WTC11 (cell line): Measurements from ENCODE around the gene USP16. TPM values are rescaled to one million over a fixed set of nuclear protein-coding genes. Genes with fewer than 3 reads are reported as not detected.
A peak's percentile ranks its signal among the peaks of the same experiment; 100 is the strongest.

ENCODE experiments used
- ATF1 ChIP-seq: sonication (generic); formaldehyde crosslinking; IDR thresholded peaks from 2 replicates; pipeline ENCODE4 v1.8.1; 2023; ENCODE audit warnings: mild to moderate bottlenecking, moderate library complexity, missing genetic modification reagents
- CBFB ChIP-seq: sonication (generic); formaldehyde crosslinking; IDR thresholded peaks from 2 replicates; pipeline ENCODE4 v1.8.1; 2022; ENCODE audit warnings: mild to moderate bottlenecking, low read depth, missing genetic modification reagents
- ELF4 ChIP-seq: sonication (generic); formaldehyde crosslinking; IDR thresholded peaks from 2 replicates; pipeline ENCODE4 v1.8.1; 2022; ENCODE audit warnings: low read depth, mild to moderate bottlenecking, moderate library complexity, missing genetic modification reagents
- FOXJ3 ChIP-seq: sonication (generic); formaldehyde crosslinking; IDR thresholded peaks from 2 replicates; pipeline ENCODE4 v1.9.0; 2021; ENCODE audit warnings: missing genetic modification reagents, mild to moderate bottlenecking, borderline replicate concordance
- FOXK1 ChIP-seq: sonication (generic); formaldehyde crosslinking; IDR thresholded peaks from 2 replicates; pipeline ENCODE4 v1.8.0; 2022; ENCODE audit warnings: mild to moderate bottlenecking, moderate library complexity, missing genetic modification reagents
- MXD4 ChIP-seq: fragments of 250-450 bp; sonication (Bioruptor Pico); IDR thresholded peaks from 2 replicates; pipeline ENCODE4 v1.8.0; 2021; ENCODE audit warnings: mild to moderate bottlenecking, moderate library complexity, borderline replicate concordance
- NFATC4 ChIP-seq: fragments of 250-450 bp; sonication (Bioruptor Pico); IDR thresholded peaks from 2 replicates; pipeline ENCODE4 v1.9.0; 2021; ENCODE audit warnings: mild to moderate bottlenecking
- NR1H2 ChIP-seq: sonication (generic); formaldehyde crosslinking; IDR thresholded peaks from 2 replicates; pipeline ENCODE4 v1.9.0; 2021; ENCODE audit warnings: mild to moderate bottlenecking, moderate library complexity, missing genetic modification reagents
- OVOL2 ChIP-seq: fragments of 250-450 bp; sonication (Bioruptor Pico); IDR thresholded peaks from 2 replicates; pipeline ENCODE4 v1.9.0; 2021; ENCODE audit warnings: mild to moderate bottlenecking, borderline replicate concordance
- RELA ChIP-seq: sonication (generic); formaldehyde crosslinking; IDR thresholded peaks from 2 replicates; pipeline ENCODE4 v1.8.1; 2022; ENCODE audit warnings: missing genetic modification reagents, mild to moderate bottlenecking, borderline replicate concordance
- RORB ChIP-seq: fragments of 250-450 bp; sonication (Bioruptor Pico); IDR thresholded peaks from 2 replicates; pipeline ENCODE4 v1.9.0; 2021; ENCODE audit warnings: mild to moderate bottlenecking
- SOX15 ChIP-seq: fragments of 250-450 bp; sonication (Bioruptor Pico); IDR thresholded peaks from 2 replicates; pipeline ENCODE4 v1.9.0; 2021; ENCODE audit warnings: mild to moderate bottlenecking
- TCF7 ChIP-seq: sonication (generic); formaldehyde crosslinking; IDR thresholded peaks from 2 replicates; pipeline ENCODE4 v1.8.0; 2022; ENCODE audit warnings: mild to moderate bottlenecking, low read depth, missing genetic modification reagents, moderate library complexity
- ZBTB21 ChIP-seq: sonication (generic); formaldehyde crosslinking; IDR thresholded peaks from 2 replicates; pipeline ENCODE4 v1.8.1; 2023; ENCODE audit warnings: mild to moderate bottlenecking, missing genetic modification reagents, borderline replicate concordance
- ZNF219 ChIP-seq: sonication (generic); formaldehyde crosslinking; IDR thresholded peaks from 2 replicates; pipeline ENCODE4 v1.8.0; 2023; ENCODE audit warnings: missing genetic modification reagents, mild to moderate bottlenecking, borderline replicate concordance
- ZNF232 ChIP-seq: sonication (generic); formaldehyde crosslinking; IDR thresholded peaks from 2 replicates; pipeline ENCODE4 v1.8.0; 2022; ENCODE audit warnings: mild to moderate bottlenecking, missing genetic modification reagents
- ZNF423 ChIP-seq: fragments of 250-450 bp; sonication (Bioruptor Pico); IDR thresholded peaks from 2 replicates; pipeline ENCODE4 v2.1.2; 2022; ENCODE audit warnings: mild to moderate bottlenecking, moderate library complexity
- ZNF671 ChIP-seq: fragments of 250-450 bp; sonication (Bioruptor Pico); IDR thresholded peaks from 2 replicates; pipeline ENCODE4 v1.8.0; 2021; ENCODE audit warnings: mild to moderate bottlenecking
- total RNA-seq: library from RNA; stranded (reverse); gene quantifications from 3 replicates; pipeline ENCODE4 v1.2.3, GENCODE V29; 2021
- TF ChIP-seq, protein P1 (sequence below): sonication (generic); formaldehyde crosslinking; IDR thresholded peaks from 2 replicates; pipeline ENCODE4 v1.8.1; 2022; ENCODE audit warnings: mild to moderate bottlenecking, moderate library complexity, missing genetic modification reagents
- TF ChIP-seq, protein P2 (sequence below): fragments of 250-450 bp; sonication (Bioruptor Pico); IDR thresholded peaks from 2 replicates; pipeline ENCODE4 v1.9.0; 2021; ENCODE audit warnings: mild to moderate bottlenecking
- TF ChIP-seq, protein P3 (sequence below): sonication (generic); formaldehyde crosslinking; IDR thresholded peaks from 2 replicates; pipeline ENCODE4 v1.8.1; 2022; ENCODE audit warnings: low read depth, mild to moderate bottlenecking, moderate library complexity, missing genetic modification reagents, borderline replicate concordance
- TF ChIP-seq, protein P4 (sequence below): sonication (generic); formaldehyde crosslinking; IDR thresholded peaks from 2 replicates; pipeline ENCODE4 v1.8.1; 2022; ENCODE audit warnings: mild to moderate bottlenecking, missing genetic modification reagents, moderate library complexity, borderline replicate concordance
- TF ChIP-seq, protein P5 (sequence below): sonication (generic); formaldehyde crosslinking; IDR thresholded peaks from 2 replicates; pipeline ENCODE4 v1.8.1; 2022; ENCODE audit warnings: missing genetic modification reagents, borderline replicate concordance
- TF ChIP-seq, protein P6 (sequence below): fragments of 250-450 bp; sonication (Bioruptor Pico); IDR thresholded peaks from 2 replicates; pipeline ENCODE4 v1.9.0; 2021; ENCODE audit warnings: mild to moderate bottlenecking, borderline replicate concordance
- TF ChIP-seq, protein P7 (sequence below): sonication (generic); formaldehyde crosslinking; conservative IDR thresholded peaks from 2 replicates; pipeline ENCODE4 v1.8.1; 2022; ENCODE audit warnings: mild to moderate bottlenecking, missing genetic modification reagents
- TF ChIP-seq, protein P8 (sequence below): sonication (generic); formaldehyde crosslinking; IDR thresholded peaks from 2 replicates; pipeline ENCODE4 v1.8.1; 2023; ENCODE audit warnings: mild to moderate bottlenecking, moderate library complexity, missing genetic modification reagents
- TF ChIP-seq, protein P9 (sequence below): sonication (generic); formaldehyde crosslinking; IDR thresholded peaks from 2 replicates; pipeline ENCODE4 v1.8.0; 2023; ENCODE audit warnings: missing genetic modification reagents

USP16 gene
- total RNA-seq, 1 experiment from 2014 or later: 20.8 TPM

DNA sequence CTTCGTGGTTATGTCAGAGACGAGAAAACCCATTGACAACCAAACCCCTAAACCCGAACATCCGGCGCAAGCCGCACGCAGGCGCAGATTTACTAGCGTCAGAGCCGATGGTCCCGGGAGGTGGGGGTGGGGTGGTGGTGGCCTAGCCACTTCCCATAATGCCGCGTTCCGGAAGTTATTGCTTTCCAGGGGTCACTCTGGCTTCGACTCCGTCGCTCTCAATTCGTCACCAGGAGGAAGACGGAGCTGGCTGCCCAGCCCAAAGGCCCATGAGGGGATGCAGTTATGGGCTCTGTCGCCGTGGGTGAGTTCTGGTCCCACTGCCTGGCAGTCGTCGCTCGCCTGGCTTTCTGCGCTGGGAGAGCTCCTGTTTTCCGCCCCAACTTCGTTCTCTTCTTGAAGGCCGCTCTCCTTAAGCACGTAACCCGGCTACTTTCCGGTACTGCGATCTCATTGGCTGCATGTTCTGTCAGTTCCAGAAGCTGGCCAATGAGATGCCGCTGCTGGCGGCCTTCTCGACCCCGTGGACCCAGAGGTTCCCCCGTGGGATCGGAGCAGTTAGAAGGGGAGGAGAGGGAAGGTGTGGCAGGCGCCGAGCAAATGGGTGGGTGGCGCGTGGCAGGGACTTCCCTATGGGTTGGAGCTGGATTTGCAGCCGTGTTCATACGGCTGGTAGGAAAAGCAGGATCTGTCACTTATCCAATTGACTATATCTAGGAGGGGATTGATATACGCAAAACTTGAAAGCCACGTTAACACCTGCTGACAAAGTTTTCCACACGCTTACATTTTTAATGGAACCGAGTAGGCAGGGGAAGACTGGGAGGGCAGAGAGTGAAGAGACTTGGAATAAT is at the start of gene USP16 (continued):
- TF ChIP-seq, protein P1, sequence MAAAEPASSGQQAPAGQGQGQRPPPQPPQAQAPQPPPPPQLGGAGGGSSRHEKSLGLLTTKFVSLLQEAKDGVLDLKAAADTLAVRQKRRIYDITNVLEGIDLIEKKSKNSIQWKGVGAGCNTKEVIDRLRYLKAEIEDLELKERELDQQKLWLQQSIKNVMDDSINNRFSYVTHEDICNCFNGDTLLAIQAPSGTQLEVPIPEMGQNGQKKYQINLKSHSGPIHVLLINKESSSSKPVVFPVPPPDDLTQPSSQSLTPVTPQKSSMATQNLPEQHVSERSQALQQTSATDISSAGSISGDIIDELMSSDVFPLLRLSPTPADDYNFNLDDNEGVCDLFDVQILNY (CRISPR knock-in tag): no peak
- TF ChIP-seq, protein P2, sequence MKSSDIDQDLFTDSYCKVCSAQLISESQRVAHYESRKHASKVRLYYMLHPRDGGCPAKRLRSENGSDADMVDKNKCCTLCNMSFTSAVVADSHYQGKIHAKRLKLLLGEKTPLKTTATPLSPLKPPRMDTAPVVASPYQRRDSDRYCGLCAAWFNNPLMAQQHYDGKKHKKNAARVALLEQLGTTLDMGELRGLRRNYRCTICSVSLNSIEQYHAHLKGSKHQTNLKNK: no peak
- TF ChIP-seq NFATC4 (CRISPR knock-in tag) (no peak), MXD4 (CRISPR knock-in tag) (no peak), OVOL2 (CRISPR knock-in tag) (no peak), CBFB (no peak), SOX15 (no peak), ZNF423 (no peak), RELA (CRISPR knock-in tag) (no peak), ZNF671 (CRISPR knock-in tag) (no peak), TCF7 (no peak), ZNF232 (CRISPR knock-in tag) (no peak), ELF4 (CRISPR knock-in tag) (no peak), ATF1 (CRISPR knock-in tag) (no peak), FOXK1 (CRISPR knock-in tag) (peak; percentile 78; the same call in 1 of the 2 replicates), ZNF219 (CRISPR knock-in tag) (no peak), NR1H2 (CRISPR knock-in tag) (no peak), RORB (CRISPR knock-in tag) (no peak), ZBTB21 (CRISPR knock-in tag) (no peak), FOXJ3 (CRISPR knock-in tag) (no peak)
- TF ChIP-seq, protein P3, sequence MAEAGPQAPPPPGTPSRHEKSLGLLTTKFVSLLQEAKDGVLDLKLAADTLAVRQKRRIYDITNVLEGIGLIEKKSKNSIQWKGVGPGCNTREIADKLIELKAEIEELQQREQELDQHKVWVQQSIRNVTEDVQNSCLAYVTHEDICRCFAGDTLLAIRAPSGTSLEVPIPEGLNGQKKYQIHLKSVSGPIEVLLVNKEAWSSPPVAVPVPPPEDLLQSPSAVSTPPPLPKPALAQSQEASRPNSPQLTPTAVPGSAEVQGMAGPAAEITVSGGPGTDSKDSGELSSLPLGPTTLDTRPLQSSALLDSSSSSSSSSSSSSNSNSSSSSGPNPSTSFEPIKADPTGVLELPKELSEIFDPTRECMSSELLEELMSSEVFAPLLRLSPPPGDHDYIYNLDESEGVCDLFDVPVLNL (CRISPR knock-in tag): no peak
- TF ChIP-seq, protein P4, sequence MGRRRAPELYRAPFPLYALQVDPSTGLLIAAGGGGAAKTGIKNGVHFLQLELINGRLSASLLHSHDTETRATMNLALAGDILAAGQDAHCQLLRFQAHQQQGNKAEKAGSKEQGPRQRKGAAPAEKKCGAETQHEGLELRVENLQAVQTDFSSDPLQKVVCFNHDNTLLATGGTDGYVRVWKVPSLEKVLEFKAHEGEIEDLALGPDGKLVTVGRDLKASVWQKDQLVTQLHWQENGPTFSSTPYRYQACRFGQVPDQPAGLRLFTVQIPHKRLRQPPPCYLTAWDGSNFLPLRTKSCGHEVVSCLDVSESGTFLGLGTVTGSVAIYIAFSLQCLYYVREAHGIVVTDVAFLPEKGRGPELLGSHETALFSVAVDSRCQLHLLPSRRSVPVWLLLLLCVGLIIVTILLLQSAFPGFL (CRISPR knock-in tag): no peak
- TF ChIP-seq, protein P5, sequence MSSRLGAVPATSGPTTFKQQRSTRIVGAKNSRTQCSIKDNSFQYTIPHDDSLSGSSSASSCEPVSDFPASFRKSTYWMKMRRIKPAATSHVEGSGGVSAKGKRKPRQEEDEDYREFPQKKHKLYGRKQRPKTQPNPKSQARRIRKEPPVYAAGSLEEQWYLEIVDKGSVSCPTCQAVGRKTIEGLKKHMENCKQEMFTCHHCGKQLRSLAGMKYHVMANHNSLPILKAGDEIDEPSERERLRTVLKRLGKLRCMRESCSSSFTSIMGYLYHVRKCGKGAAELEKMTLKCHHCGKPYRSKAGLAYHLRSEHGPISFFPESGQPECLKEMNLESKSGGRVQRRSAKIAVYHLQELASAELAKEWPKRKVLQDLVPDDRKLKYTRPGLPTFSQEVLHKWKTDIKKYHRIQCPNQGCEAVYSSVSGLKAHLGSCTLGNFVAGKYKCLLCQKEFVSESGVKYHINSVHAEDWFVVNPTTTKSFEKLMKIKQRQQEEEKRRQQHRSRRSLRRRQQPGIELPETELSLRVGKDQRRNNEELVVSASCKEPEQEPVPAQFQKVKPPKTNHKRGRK (CRISPR knock-in tag): no peak
- TF ChIP-seq, protein P6, sequence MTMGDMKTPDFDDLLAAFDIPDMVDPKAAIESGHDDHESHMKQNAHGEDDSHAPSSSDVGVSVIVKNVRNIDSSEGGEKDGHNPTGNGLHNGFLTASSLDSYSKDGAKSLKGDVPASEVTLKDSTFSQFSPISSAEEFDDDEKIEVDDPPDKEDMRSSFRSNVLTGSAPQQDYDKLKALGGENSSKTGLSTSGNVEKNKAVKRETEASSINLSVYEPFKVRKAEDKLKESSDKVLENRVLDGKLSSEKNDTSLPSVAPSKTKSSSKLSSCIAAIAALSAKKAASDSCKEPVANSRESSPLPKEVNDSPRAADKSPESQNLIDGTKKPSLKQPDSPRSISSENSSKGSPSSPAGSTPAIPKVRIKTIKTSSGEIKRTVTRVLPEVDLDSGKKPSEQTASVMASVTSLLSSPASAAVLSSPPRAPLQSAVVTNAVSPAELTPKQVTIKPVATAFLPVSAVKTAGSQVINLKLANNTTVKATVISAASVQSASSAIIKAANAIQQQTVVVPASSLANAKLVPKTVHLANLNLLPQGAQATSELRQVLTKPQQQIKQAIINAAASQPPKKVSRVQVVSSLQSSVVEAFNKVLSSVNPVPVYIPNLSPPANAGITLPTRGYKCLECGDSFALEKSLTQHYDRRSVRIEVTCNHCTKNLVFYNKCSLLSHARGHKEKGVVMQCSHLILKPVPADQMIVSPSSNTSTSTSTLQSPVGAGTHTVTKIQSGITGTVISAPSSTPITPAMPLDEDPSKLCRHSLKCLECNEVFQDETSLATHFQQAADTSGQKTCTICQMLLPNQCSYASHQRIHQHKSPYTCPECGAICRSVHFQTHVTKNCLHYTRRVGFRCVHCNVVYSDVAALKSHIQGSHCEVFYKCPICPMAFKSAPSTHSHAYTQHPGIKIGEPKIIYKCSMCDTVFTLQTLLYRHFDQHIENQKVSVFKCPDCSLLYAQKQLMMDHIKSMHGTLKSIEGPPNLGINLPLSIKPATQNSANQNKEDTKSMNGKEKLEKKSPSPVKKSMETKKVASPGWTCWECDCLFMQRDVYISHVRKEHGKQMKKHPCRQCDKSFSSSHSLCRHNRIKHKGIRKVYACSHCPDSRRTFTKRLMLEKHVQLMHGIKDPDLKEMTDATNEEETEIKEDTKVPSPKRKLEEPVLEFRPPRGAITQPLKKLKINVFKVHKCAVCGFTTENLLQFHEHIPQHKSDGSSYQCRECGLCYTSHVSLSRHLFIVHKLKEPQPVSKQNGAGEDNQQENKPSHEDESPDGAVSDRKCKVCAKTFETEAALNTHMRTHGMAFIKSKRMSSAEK (CRISPR knock-in tag): no peak
- TF ChIP-seq, protein P7, sequence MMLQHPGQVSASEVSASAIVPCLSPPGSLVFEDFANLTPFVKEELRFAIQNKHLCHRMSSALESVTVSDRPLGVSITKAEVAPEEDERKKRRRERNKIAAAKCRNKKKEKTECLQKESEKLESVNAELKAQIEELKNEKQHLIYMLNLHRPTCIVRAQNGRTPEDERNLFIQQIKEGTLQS (CRISPR knock-in tag): no peak
- TF ChIP-seq, protein P8, sequence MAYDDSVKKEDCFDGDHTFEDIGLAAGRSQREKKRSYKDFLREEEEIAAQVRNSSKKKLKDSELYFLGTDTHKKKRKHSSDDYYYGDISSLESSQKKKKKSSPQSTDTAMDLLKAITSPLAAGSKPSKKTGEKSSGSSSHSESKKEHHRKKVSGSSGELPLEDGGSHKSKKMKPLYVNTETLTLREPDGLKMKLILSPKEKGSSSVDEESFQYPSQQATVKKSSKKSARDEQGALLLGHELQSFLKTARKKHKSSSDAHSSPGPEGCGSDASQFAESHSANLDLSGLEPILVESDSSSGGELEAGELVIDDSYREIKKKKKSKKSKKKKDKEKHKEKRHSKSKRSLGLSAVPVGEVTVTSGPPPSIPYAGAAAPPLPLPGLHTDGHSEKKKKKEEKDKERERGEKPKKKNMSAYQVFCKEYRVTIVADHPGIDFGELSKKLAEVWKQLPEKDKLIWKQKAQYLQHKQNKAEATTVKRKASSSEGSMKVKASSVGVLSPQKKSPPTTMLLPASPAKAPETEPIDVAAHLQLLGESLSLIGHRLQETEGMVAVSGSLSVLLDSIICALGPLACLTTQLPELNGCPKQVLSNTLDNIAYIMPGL (CRISPR knock-in tag): no peak
- TF ChIP-seq, protein P9, sequence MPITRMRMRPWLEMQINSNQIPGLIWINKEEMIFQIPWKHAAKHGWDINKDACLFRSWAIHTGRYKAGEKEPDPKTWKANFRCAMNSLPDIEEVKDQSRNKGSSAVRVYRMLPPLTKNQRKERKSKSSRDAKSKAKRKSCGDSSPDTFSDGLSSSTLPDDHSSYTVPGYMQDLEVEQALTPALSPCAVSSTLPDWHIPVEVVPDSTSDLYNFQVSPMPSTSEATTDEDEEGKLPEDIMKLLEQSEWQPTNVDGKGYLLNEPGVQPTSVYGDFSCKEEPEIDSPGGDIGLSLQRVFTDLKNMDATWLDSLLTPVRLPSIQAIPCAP: no peak
